H1 (cell line): ENCODE results near the gene OCEL1. TPM values are rescaled to one million over a fixed set of nuclear protein-coding genes. Genes with fewer than 3 reads are reported as not detected.

ENCODE experiments used
- KDM1A ChIP-seq: fragments of 200-600, 300-600 bp; sonication (generic); IDR thresholded peaks from 2 replicates; pipeline ENCODE4 v1.7.1; 2016; ENCODE audit warnings: mild to moderate bottlenecking, low read length, borderline replicate concordance
- polyA plus RNA-seq, 7 experiments: library from polyadenylated mRNA; depleted of rRNA in 3 of 7; stranded (reverse) in 5 of 7; unstranded in 2 of 7; fragments of >200 nt in 5 of 7; fragments of 200-250 nt in 2 of 7; gene quantifications; 1 replicate in 5 of 7; 2 replicates in 1 of 7; 4 replicates in 1 of 7; pipeline versions ENCODE4 v1.2.1 to v1.2.3, GENCODE V29; 2011 to 2013; ENCODE audit warnings: missing spikeins in 2 of 7, mixed read lengths in 2 of 7
- total RNA-seq: library from RNA; stranded (reverse); fragmentation: NEBNext Ultra II Directional; extraction: Animal tissue kit (Norgen Biotek cat#: 25700); gene quantifications from 2 replicates; pipeline ENCODE4 v1.2.1, GENCODE V29; 2021

The OCEL1 gene
- total and polyA plus RNA-seq, 2 of the 8 experiments (the other 6 are each of a cell fraction or from before 2014, with no cell fraction given) = 13.3 to 32.6 TPM

DNA sequence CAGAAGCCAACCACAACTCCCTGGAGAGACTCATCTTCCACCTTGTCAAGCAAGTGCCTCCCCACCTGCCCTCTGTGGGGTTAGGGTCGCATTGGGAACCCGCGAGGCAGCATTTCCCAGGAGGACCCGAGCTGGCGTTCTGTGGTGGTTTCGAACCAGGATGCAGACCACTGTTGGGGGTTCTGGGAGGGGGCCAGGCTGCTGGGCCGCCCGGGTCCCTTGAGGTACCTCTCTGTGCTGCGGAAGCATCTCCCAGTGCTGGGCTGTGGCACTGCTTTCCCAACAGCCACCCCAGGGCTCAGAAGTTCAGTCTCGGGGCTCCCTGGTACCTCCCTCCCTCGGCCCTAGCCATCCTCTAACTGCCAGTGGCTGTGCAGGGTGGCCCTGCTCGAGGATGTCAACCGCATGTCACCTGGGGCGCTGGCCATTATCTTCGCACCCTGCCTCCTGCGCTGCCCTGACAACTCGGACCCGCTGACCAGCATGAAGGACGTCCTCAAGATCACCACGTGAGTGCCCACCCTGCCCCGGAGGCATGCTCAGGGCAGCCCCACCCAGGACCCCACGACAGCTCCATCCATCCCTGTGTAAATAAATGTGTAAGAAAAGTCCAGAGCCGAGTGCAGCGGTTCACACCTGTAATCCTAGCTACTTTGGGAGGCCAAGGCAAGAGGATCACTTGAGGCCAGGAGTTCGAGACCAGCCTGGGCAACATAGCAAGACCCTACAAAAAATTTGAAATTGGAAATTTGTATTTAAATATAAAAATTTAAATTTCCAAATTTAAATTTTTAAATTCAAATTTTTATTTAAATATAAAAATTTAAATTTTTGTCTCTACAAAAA is 19.1 kb upstream of the OCEL1 start (continued):
- TF ChIP-seq KDM1A = no peak
- TF ChIP-seq, all 59 proteins: peak for 0
